IPS DF 6.9 (cell line): Measurements from ENCODE around the gene CFAP119.
"Not testable (repeated sequence)": the region's sequence is repeated elsewhere in the genome, so short reads cannot be mapped to it uniquely, and the experiment has no call there.

Source experiments
- DNase-seq: peaks from one replicate; pipeline ENCODE4 v3.0.0-alpha.2; 2013; ENCODE audit warnings: low read depth, low spot score
- H3K27ac ChIP-seq: one replicate; pipeline ENCODE4 v1.5.1; 2013; ENCODE audit warnings: low read length, control low read depth
- H3K27me3 ChIP-seq: 2 replicates; pipeline ENCODE4 v1.6.1; 2013; ENCODE audit warnings: mild to moderate bottlenecking, low read length; ENCODE audit not compliant: control insufficient read depth, insufficient read depth
- H3K36me3 ChIP-seq: 2 replicates; pipeline ENCODE4 v1.6.1; 2013; ENCODE audit warnings: low read length; ENCODE audit not compliant: control insufficient read depth, insufficient read depth
- H3K4me1 ChIP-seq: 2 replicates; pipeline ENCODE4 v1.6.1; 2013; ENCODE audit warnings: low read length; ENCODE audit not compliant: control insufficient read depth, insufficient read depth
- H3K4me3 ChIP-seq: 2 replicates; pipeline ENCODE4 v1.5.1; 2013; ENCODE audit warnings: mild to moderate bottlenecking, low read length
- H3K9me3 ChIP-seq: 2 replicates; pipeline ENCODE4 v1.6.1; 2013; ENCODE audit warnings: low read length, inconsistent platforms; ENCODE audit not compliant: control insufficient read depth, insufficient read depth
- WGBS: extraction: QIAGEN DNeasy Blood & Tissue Kit; methylation state at CpG from one replicate; pipeline ENCODE4 v1.1.7; 2013; ENCODE audit warnings: mixed read lengths, missing lambda C conversion rate; ENCODE audit not compliant: insufficient read length, insufficient coverage; 5-methylcytosine and 5-hydroxymethylcytosine counted together

CFAP119 gene

DNA sequence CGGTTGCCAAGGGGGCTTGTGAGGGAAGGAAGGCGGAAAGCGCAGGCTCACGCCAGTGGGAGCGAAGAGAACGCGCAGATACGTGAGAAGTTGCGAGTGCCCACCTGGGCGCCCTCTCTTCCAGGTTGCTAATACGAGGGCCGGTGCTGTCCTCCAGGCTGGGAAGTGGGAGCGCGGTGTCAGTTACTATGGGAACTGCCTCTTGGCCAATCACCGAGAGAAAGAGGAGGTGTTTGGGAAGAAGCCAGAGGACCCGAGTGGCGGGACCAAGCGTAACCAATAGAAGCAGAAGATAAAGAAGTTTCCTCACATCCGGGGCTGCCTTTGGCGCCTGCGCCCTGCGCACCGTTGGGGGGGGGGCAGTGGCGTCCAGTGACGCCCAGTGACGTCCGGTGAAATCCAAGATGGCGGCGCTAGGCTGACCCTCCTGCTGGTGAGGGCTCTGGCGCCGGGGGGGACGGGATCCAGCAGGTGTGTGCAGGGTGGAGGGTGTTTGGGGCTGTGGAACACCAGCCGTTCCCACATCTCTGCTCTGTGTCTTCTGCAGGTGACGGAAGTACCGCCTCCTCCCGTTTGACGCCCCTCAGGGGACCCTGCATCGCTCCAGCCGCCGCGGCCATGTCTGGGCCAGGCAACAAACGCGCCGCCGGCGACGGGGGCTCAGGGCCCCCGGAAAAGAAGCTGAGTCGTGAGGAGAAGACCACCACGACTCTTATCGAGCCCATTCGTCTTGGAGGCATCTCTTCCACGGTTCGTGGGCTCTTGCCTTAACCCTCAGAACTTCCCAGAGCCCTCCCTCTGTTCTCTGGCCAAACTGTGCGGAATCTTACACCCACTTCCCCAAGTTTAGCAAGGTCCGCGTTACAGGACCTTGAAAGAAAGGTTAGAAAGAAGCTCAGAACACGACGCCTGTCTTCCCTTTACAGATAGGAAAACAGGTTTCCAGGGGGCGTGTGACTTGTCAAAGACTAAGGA is at the start of gene CFAP119, which contains the start of gene RNF40:
Gene CFAP119, minus strand, starts transcription at position 135 of the 975 bp plus-strand sequence. CDS start 314 bp downstream, outside the sequence.
Gene RNF40, plus strand, starts transcription at position 395 of the 975 bp plus-strand sequence. Its CDS starts 224 bp downstream, at position 619.
- peak within 1 kb of the TSS; percentile 98 for H3K4me3 ChIP-seq
- H3K27ac ChIP-seq, result no peak within 1 kb of the TSS
- peak; percentile 90 for DNase-seq
- H3K9me3 ChIP-seq, result no peaks in the 10 kb centered on the region
- H3K27me3 ChIP-seq, result no peaks in the 10 kb centered on the region
- no CpG with 5 or more reads among the region's 60 CpGs for WGBS
- H3K36me3 ChIP-seq, result peaks cover 30% of the 10 kb centered on the region
- peaks cover 2% of the 10 kb centered on the region; the same call in 1 of the 2 replicates for H3K4me1 ChIP-seq

- not testable (repeated sequence) for H3K4me1 ChIP-seq, H3K36me3 ChIP-seq
- WGBS, result no CpG with 5 or more reads among the region's 5 CpGs
Measured at GRCh38 chr16:30809675-30810074, 47.8 kb upstream of the CFAP119 start.

GRCh38 chr16:30808890-30809426 is 47.1 kb upstream of the CFAP119 start:
- H3K27me3 ChIP-seq, H3K9me3 ChIP-seq, H3K27ac ChIP-seq, H3K4me1 ChIP-seq, DNase-seq, H3K36me3 ChIP-seq, H3K4me3 ChIP-seq: not testable (repeated sequence)
- no CpG with 5 or more reads among the region's 5 CpGs for WGBS

More at GRCh38 chr16:30809675-30810074, 47.8 kb upstream of the CFAP119 start:
- H3K27ac ChIP-seq, H3K27me3 ChIP-seq, H3K4me3 ChIP-seq, DNase-seq, H3K9me3 ChIP-seq: not testable (repeated sequence)

DNA sequence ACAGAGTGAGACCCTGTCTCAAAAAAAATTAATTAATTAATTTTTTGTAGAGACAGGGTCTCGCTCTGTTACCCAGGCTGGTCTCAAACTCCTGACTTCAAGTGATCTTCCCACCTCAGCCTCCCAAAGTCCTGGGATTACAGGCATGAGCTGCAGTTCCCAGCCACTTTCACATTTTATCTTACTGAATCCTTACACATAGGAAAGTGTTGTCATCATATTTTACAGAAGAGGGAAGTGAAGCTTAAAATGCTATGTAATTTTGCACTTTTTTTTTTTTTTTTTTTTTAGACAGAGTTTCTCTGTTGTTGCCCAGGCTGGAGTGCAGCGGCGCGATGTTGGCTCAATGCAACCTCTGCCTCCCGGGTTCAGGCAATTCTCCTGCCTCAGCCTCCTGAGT is 46.3 kb upstream of the CFAP119 start:
- no peak overlapping the region for H3K27ac ChIP-seq
- H3K4me3 ChIP-seq, result no peak overlapping the region
- 0 out of 2 replicates have a peak, but pooled peaks cover 2% of the 10 kb centered on the region for H3K4me1 ChIP-seq
- no peak for DNase-seq
- no peaks in the 10 kb centered on the region for H3K36me3 ChIP-seq
- H3K27me3 ChIP-seq, result peaks cover 9% of the 10 kb centered on the region; the same call in 1 of the 2 replicates
- WGBS, result no CpG with 5 or more reads among the region's 5 CpGs
- no peaks in the 10 kb centered on the region for H3K9me3 ChIP-seq

DNA sequence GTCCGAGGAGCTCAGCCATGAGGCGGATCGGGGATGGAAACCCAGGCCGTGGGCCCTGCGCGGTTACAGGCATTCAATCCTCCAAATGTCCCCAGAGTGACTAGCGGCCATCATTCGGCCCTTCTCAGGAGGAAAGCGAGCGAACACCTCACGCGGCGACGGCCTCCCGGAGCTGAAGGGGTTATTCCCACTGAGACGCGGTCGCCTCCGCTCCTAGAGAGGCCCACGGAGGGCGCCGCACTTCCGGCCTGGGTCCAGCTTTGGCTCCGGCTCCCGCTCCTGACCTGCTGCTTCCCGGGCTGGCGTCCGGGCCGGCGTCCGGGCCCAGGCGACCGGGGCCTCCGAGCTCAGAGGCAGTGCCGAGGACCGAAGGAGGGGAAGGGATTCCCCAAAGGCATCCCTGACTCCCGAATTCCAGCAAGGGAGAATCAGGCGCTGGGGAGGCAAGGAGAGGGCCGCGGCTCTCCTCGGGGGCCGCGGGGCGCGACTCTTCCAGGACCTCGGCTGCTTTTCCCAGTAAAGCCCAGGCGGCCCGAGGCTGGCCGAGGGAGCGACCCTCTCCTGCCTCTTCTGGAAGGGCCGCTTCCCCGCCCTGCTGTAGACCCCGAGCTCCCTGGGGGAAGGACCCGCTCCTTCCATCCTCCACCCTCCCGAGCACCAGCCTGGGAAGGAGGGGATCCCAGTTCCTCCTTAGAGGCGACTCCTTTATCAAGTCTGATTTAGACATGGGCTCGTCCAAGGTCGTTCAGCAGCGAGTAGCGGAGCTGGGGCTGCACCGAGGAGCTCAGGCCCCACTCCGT is 43.7 kb upstream of the CFAP119 start:
- Histone ChIP-seq H3K4me1 (0 out of 2 replicates have a peak, but pooled peaks cover 2% of the 10 kb centered on the region), H3K4me3 (peak overlapping the region; percentile 69; the same call in 1 of the 2 replicates), H3K36me3 (no peaks in the 10 kb centered on the region), H3K27me3 (peaks cover 9% of the 10 kb centered on the region; the same call in 1 of the 2 replicates), H3K27ac (no peak overlapping the region), H3K9me3 (no peaks in the 10 kb centered on the region)
- DNase-seq, result no peak
- no CpG with 5 or more reads among the region's 62 CpGs for whole genome bisulfite sequencing

DNA sequence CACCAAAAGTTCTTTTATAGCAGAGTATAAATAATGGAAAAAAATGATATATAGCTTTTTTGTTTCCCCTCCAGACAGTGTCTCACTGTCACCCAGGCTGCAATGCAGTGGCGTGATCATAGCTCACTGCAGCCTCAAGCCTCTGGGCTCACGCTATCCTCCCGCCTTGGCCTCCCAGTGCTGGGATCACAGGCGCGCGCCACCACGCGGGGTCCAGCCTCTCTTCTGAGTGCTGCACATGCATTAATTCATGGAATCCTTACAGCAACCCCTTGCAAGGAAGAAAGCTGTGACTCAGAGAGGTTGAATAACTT is 43.2 kb upstream of the CFAP119 start:
- no peak overlapping the region for H3K27ac ChIP-seq
- 0 out of 2 replicates have a peak, but pooled peaks cover 2% of the 10 kb centered on the region for H3K4me1 ChIP-seq
- H3K4me3 ChIP-seq, result peak overlapping the region; percentile 69; the same call in 1 of the 2 replicates
- peaks cover 9% of the 10 kb centered on the region; the same call in 1 of the 2 replicates for H3K27me3 ChIP-seq
- H3K9me3 ChIP-seq, result no peaks in the 10 kb centered on the region
- DNase-seq, result no peak
- WGBS, result no CpG with 5 or more reads among the region's 8 CpGs
- H3K36me3 ChIP-seq, result no peaks in the 10 kb centered on the region

DNA sequence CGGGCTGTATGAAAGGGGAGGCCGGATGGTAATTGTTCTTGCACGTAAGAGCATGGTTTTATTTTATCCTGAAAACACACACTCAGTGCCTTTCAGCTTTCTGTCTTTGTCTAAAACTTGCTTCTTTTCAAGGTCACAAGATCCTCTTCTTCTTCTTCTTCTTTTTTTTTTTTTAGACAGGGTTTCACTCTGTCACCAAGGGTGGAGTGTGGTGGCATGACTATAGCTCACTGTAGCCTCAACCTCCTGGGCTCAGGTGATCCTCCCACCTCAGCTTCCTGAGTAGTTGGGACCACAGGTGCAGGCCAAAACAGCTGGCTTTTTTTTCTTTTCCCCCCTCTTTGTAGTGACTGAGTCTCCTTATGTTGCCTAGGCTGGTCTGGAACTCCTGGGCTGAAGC is 41.1 kb upstream of the CFAP119 start:
- Histone ChIP-seq H3K36me3 (no peaks in the 10 kb centered on the region), H3K9me3 (no peaks in the 10 kb centered on the region), H3K4me1 (0 out of 2 replicates have a peak, but pooled peaks cover 2% of the 10 kb centered on the region), H3K27me3 (peaks cover 9% of the 10 kb centered on the region; the same call in 1 of the 2 replicates), H3K4me3 (no peak overlapping the region), H3K27ac (no peak overlapping the region)
- no CpG with 5 or more reads among the region's 3 CpGs for WGBS
- no peak for DNase-seq

GRCh38 chr16:30797670-30798309 is 35.9 kb upstream of the CFAP119 start:
- DNase-seq, result no peak
- H3K4me3 ChIP-seq, result no peak overlapping the region
- H3K27me3 ChIP-seq, result no peaks in the 10 kb centered on the region
- H3K4me1 ChIP-seq, result no peaks in the 10 kb centered on the region
- H3K27ac ChIP-seq, result no peak overlapping the region
- no CpG with 5 or more reads among the region's 8 CpGs for WGBS
- no peaks in the 10 kb centered on the region for H3K9me3 ChIP-seq
- H3K36me3 ChIP-seq, result no peaks in the 10 kb centered on the region

GRCh38 chr16:30794634-30795033 is 32.8 kb upstream of the CFAP119 start:
- WGBS, result no CpG with 5 or more reads among the region's 3 CpGs
- no peaks in the 10 kb centered on the region for H3K36me3 ChIP-seq
- H3K4me3 ChIP-seq, result no peak overlapping the region
- DNase-seq, result no peak
- H3K27ac ChIP-seq, result no peak overlapping the region
- no peaks in the 10 kb centered on the region for H3K9me3 ChIP-seq
- H3K27me3 ChIP-seq, result no peaks in the 10 kb centered on the region
- no peaks in the 10 kb centered on the region for H3K4me1 ChIP-seq
